K562 (cell line): ENCODE results near the gene TEFM. TPM values are rescaled to one million over a fixed set of nuclear protein-coding genes. Genes with fewer than 3 reads are reported as not detected.

Source experiments
- E2F3 ChIP-seq: fragments of 250-450 bp; sonication (Bioruptor Pico); IDR thresholded peaks from 2 replicates; pipeline ENCODE4 v1.4.0; 2020; ENCODE audit warnings: mild to moderate bottlenecking
- GABPB1 ChIP-seq: sonication (generic); formaldehyde crosslinking; IDR thresholded peaks from 2 replicates; pipeline ENCODE4 v1.8.0; 2022; ENCODE audit warnings: mild to moderate bottlenecking, missing genetic modification reagents
- KLF10 ChIP-seq: fragments of 250-450 bp; sonication (Bioruptor Pico); IDR thresholded peaks from 2 replicates; pipeline ENCODE4 v1.6.1; 2021; ENCODE audit warnings: matching md5 sums
- PHF8 ChIP-seq: fragments of 200-600 bp; sonication (generic); IDR thresholded peaks from 2 replicates; pipeline ENCODE4 v1.6.1; 2012; ENCODE audit warnings: mixed run types, mild to moderate bottlenecking, inconsistent platforms, low read length, moderate library complexity, borderline replicate concordance
- PYGO2 ChIP-seq: fragments of 450-650 bp; IDR thresholded peaks from 2 replicates; pipeline ENCODE4 v1.6.1; 2016; ENCODE audit warnings: mild to moderate bottlenecking, missing genetic modification characterization, moderate library complexity, missing compliant biosample characterization
- ZNF175 ChIP-seq: fragments of 200-800 bp; sonication (Bioruptor generic); IDR thresholded peaks from 2 replicates; pipeline ENCODE4 v1.6.1; 2016; ENCODE audit warnings: low read depth, mild to moderate bottlenecking, missing genetic modification characterization, missing compliant biosample characterization
- ZNF212 ChIP-seq: fragments of 450-650 bp; formaldehyde crosslinking; IDR thresholded peaks from 2 replicates; pipeline ENCODE4 v1.4.0; 2020; ENCODE audit warnings: mild to moderate bottlenecking
- ZNF324 ChIP-seq: fragments of 250-450 bp; sonication (Bioruptor Pico); IDR thresholded peaks from 2 replicates; pipeline ENCODE4 v1.4.0; 2020; ENCODE audit warnings: mild to moderate bottlenecking
- polyA plus RNA-seq, 8 experiments: library from polyadenylated mRNA; depleted of rRNA in 4 of 8; stranded (reverse) in 5 of 8; unstranded in 3 of 8; fragments of >200 nt; fragmentation: Nextera tagmentation in 2 of 8; fragmentation: Illumina TruSeq in 1 of 8; extraction: Ambion mirVana in 2 of 8; extraction: Trizol in 1 of 8; gene quantifications; 2 replicates each; pipeline versions ENCODE4 v1.2.1 to v1.2.3, GENCODE V29; 2011 to 2014; ENCODE audit warnings: inconsistent platforms in 1 of 8, missing spikeins in 1 of 8
- total RNA-seq, 7 experiments: library from RNA; depleted of rRNA in 6 of 7; stranded (reverse); fragments of >200 nt in 6 of 7; fragmentation: Illumina TruSeq in 2 of 7; extraction: Trizol in 2 of 7; gene quantifications; 2 replicates each; pipeline versions ENCODE4 v1.2.1 to v1.2.3, GENCODE V29; 2011 to 2021; ENCODE audit warnings: low replicate concordance in 1 of 7
- TF ChIP-seq, protein P1 (sequence below): sonication (generic); formaldehyde crosslinking; IDR thresholded peaks from 2 replicates; pipeline ENCODE4 v1.8.0; 2022; ENCODE audit warnings: mild to moderate bottlenecking, missing genetic modification reagents, borderline replicate concordance
- TF ChIP-seq, protein P2 (sequence below), 2 experiments: fragments of 450-650 bp; conservative IDR thresholded peaks; 2 replicates each; pipeline ENCODE4 v1.6.1; 2017; ENCODE audit warnings: mild to moderate bottlenecking in 2 of 2, moderate library complexity in 2 of 2
- TF ChIP-seq, protein P3 (sequence below): fragments of 250-450 bp; sonication (Bioruptor Pico); IDR thresholded peaks from 2 replicates; pipeline ENCODE4 v1.4.0; 2020; ENCODE audit warnings: mild to moderate bottlenecking, moderate library complexity
- TF ChIP-seq, protein P4 (sequence below), 2 experiments: fragments of 450-650 bp; formaldehyde crosslinking in 1 of 2; IDR thresholded peaks; 2 replicates each; pipeline versions ENCODE4 v1.4.0 to v1.6.1; 2014 to 2020; ENCODE audit warnings: mild to moderate bottlenecking in 2 of 2, borderline replicate concordance in 1 of 2, low read depth in 1 of 2

Gene TEFM
- total and polyA plus RNA-seq, 9 of the 15 experiments (the other 6 are each of a cell fraction or from before 2014, with no cell fraction given) = 12.5 to 60.3 (median 23.3) TPM

DNA sequence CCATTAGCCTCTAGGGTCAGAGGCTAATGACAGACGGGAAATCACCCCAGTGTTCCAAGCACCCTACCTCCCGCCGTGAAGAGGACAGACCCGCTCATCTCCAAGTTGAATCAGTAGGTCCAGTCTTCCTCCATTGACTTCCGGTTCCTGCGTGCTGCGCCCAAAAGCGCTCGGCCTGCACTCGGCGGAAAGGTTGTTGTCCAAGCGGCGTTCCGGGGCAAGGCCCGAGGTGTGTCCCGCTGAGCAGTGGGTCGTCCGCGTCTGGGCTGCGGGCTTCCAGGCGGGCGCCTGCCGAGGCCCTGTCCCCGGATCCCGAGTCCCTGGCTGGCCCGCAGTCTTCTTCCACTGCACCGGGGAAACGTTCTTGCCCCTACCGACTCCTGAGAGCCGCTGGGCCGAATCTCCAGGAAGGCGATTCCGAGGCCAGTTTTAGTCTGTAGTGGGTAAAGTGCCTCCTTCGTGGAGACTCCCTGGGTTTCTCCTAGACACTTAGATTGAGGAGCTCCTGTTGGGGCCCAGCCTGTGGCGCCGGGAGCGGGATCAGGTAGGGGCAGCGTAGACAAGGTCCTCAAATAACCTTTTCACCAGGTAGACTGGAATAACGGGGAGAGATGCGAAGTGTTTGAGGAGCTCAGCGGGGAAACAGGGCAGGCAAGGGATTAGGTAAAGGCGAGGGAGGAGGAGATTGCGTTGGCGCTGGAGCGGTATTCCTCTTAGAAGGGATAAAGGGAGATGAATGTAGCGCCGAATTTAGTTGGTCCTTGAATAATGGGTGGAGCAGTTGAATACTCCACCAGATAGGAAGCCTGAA lies at the start of gene TEFM (continued):
- TF ChIP-seq, protein P1, sequence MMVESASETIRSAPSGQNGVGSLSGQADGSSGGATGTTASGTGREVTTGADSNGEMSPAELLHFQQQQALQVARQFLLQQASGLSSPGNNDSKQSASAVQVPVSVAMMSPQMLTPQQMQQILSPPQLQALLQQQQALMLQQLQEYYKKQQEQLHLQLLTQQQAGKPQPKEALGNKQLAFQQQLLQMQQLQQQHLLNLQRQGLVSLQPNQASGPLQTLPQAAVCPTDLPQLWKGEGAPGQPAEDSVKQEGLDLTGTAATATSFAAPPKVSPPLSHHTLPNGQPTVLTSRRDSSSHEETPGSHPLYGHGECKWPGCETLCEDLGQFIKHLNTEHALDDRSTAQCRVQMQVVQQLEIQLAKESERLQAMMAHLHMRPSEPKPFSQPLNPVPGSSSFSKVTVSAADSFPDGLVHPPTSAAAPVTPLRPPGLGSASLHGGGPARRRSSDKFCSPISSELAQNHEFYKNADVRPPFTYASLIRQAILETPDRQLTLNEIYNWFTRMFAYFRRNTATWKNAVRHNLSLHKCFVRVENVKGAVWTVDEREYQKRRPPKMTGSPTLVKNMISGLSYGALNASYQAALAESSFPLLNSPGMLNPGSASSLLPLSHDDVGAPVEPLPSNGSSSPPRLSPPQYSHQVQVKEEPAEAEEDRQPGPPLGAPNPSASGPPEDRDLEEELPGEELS = no peak
- TF ChIP-seq PHF8 (peak; percentile 98), ZNF212 (CRISPR knock-in tag) (no peak), PYGO2 (no peak), ZNF175 (no peak), ZNF324 (CRISPR knock-in tag) (no peak), GABPB1 (CRISPR knock-in tag) (peak; percentile 99), KLF10 (CRISPR knock-in tag) (no peak), E2F3 (CRISPR knock-in tag) (0 out of 2 replicates have a peak, but pooled peaks have one; percentile 47)
- TF ChIP-seq, protein P2, sequence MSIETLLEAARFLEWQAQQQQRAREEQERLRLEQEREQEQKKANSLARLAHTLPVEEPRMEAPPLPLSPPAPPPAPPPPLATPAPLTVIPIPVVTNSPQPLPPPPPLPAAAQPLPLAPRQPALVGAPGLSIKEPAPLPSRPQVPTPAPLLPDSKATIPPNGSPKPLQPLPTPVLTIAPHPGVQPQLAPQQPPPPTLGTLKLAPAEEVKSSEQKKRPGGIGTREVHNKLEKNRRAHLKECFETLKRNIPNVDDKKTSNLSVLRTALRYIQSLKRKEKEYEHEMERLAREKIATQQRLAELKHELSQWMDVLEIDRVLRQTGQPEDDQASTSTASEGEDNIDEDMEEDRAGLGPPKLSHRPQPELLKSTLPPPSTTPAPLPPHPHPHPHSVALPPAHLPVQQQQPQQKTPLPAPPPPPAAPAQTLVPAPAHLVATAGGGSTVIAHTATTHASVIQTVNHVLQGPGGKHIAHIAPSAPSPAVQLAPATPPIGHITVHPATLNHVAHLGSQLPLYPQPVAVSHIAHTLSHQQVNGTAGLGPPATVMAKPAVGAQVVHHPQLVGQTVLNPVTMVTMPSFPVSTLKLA (conservative IDR thresholded peaks at IDR 0.05) = peak in 1 of 2 experiments; percentile 73; a peak in 3 of 4 replicates
- TF ChIP-seq, protein P3, sequence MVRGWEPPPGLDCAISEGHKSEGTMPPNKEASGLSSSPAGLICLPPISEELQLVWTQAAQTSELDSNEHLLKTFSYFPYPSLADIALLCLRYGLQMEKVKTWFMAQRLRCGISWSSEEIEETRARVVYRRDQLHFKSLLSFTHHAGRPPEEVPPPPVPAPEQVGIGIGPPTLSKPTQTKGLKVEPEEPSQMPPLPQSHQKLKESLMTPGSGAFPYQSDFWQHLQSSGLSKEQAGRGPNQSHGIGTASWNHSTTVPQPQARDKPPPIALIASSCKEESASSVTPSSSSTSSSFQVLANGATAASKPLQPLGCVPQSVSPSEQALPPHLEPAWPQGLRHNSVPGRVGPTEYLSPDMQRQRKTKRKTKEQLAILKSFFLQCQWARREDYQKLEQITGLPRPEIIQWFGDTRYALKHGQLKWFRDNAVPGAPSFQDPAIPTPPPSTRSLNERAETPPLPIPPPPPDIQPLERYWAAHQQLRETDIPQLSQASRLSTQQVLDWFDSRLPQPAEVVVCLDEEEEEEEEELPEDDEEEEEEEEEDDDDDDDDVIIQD (CRISPR knock-in tag) = no peak
- TF ChIP-seq, protein P4, sequence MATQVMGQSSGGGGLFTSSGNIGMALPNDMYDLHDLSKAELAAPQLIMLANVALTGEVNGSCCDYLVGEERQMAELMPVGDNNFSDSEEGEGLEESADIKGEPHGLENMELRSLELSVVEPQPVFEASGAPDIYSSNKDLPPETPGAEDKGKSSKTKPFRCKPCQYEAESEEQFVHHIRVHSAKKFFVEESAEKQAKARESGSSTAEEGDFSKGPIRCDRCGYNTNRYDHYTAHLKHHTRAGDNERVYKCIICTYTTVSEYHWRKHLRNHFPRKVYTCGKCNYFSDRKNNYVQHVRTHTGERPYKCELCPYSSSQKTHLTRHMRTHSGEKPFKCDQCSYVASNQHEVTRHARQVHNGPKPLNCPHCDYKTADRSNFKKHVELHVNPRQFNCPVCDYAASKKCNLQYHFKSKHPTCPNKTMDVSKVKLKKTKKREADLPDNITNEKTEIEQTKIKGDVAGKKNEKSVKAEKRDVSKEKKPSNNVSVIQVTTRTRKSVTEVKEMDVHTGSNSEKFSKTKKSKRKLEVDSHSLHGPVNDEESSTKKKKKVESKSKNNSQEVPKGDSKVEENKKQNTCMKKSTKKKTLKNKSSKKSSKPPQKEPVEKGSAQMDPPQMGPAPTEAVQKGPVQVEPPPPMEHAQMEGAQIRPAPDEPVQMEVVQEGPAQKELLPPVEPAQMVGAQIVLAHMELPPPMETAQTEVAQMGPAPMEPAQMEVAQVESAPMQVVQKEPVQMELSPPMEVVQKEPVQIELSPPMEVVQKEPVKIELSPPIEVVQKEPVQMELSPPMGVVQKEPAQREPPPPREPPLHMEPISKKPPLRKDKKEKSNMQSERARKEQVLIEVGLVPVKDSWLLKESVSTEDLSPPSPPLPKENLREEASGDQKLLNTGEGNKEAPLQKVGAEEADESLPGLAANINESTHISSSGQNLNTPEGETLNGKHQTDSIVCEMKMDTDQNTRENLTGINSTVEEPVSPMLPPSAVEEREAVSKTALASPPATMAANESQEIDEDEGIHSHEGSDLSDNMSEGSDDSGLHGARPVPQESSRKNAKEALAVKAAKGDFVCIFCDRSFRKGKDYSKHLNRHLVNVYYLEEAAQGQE (IDR thresholded peaks at IDR 0.05; ENCODE audit: borderline replicate concordance) = no peak
- TF ChIP-seq, protein P4 (CRISPR knock-in tag; IDR thresholded peaks at IDR 0.05; ENCODE audit: low read depth) = peak; percentile 28; the same call in 1 of the 2 replicates
